Breast epithelium (tissue), 4 donors: ENCODE measurements around the gene NOL3. TPM values are rescaled to one million over a fixed set of nuclear protein-coding genes. Genes with fewer than 3 reads are reported as not detected.
A peak's percentile ranks its signal among the peaks of the same experiment; 100 is the strongest.

ENCODE experiments used
- DNase-seq, 2 donors: peaks; one replicate each; pipeline ENCODE4 v3.0.0-alpha.2; 2019; ENCODE audit warnings: low spot score in 2 of 2
- H3K27ac ChIP-seq, 2 donors: fragments of 200-600 bp; sonication (generic) in 1 of 2; one replicate each; pipeline ENCODE4 v1.5.1; 2016 to 2019; ENCODE audit warnings: mild to moderate bottlenecking in 1 of 2
- H3K27me3 ChIP-seq, 2 donors: fragments of 200-600 bp; sonication (generic) in 1 of 2; one replicate each; pipeline versions ENCODE4 v1.5.1 to v1.6.0; 2017 to 2019; ENCODE audit warnings: control low read depth in 1 of 2, mild to moderate bottlenecking in 1 of 2
- H3K36me3 ChIP-seq: fragments of 200-600 bp; one replicate; pipeline ENCODE4 v1.5.1; 2019
- H3K4me1 ChIP-seq, 2 donors: fragments of 200-600 bp; sonication (generic); one replicate each; pipeline ENCODE4 v1.5.1; 2016 to 2019; ENCODE audit warnings: control low read depth in 1 of 2
- H3K4me3 ChIP-seq, 3 donors: fragments of 200-600 bp; sonication (generic); 1 replicate in 2 of 3; 2 replicates in 1 of 3; pipeline ENCODE4 v1.5.1; 2016 to 2019; ENCODE audit warnings: mild to moderate bottlenecking in 3 of 3, moderate library complexity in 2 of 3
- H3K9me3 ChIP-seq, 2 donors: fragments of 200-600 bp; sonication (generic) in 1 of 2; one replicate each; pipeline ENCODE4 v1.5.1; 2016 to 2019; ENCODE audit warnings: control low read depth in 1 of 2
- CTCF ChIP-seq, 3 donors: fragments of 450-650 bp; IDR thresholded peaks; one replicate each; pipeline ENCODE4 v1.5.1; 2016 to 2017; ENCODE audit warnings: antibody characterized with exemption in 3 of 3, mild to moderate bottlenecking in 3 of 3, moderate library complexity in 3 of 3
- POLR2A ChIP-seq: fragments of 450-650 bp; IDR thresholded peaks from one replicate; pipeline ENCODE4 v1.6.1; 2016; ENCODE audit warnings: antibody characterized with exemption, mild to moderate bottlenecking, moderate library complexity
- POLR2AphosphoS5 ChIP-seq, 3 donors: sonication (generic); formaldehyde crosslinking; IDR thresholded peaks; one replicate each; pipeline ENCODE4 v1.6.1; 2017; ENCODE audit warnings: antibody characterized with exemption in 3 of 3
- intact Hi-C: fragments of 100-400 bp; cut with DNase I; formaldehyde crosslinking; loops from one replicate; pipeline ENCODE4 v1.15.1; 2023; ENCODE audit warnings: low total_unique reads
- total RNA-seq, 3 donors: library from RNA; depleted of rRNA; stranded (reverse); fragments of >200 nt; gene quantifications; one replicate each; pipeline ENCODE4 v1.1.0, GENCODE V29; 2016

The NOL3 gene
- total RNA-seq, 3 donors from 2014 or later: 39.7 to 87.7 (median 45.9) TPM

GRCh38 chr16:67163164-67163998 lies 7.0 kb upstream of the NOL3 start:
- Histone ChIP-seq H3K4me3 (peak overlapping the region; percentile 42 to 70 (median 52)), H3K36me3 (no peaks in the 10 kb centered on the region), H3K9me3 (no peaks in the 10 kb centered on the region), H3K27ac (peak overlapping the region; percentile 52 to 82), H3K27me3 (no peaks in the 10 kb centered on the region), H3K4me1 (peaks cover 10 to 11% of the 10 kb centered on the region in 2 donors)
- intact Hi-C loops: no loop called here
- no peak for TF ChIP-seq CTCF (IDR thresholded peaks at IDR 0.05)
- peak in 1 of 3 donors; percentile 20 for TF ChIP-seq POLR2AphosphoS5 (IDR thresholded peaks at IDR 0.05)
- no peak for TF ChIP-seq POLR2A
- DNase-seq: no peak

GRCh38 chr16:67163999-67164558 lies 6.3 kb upstream of the NOL3 start:
- no peak for DNase-seq
- no peak for TF ChIP-seq POLR2AphosphoS5 (IDR thresholded peaks at IDR 0.05)
- no peak for TF ChIP-seq CTCF (IDR thresholded peaks at IDR 0.05)
- TF ChIP-seq POLR2A: no peak
- Histone ChIP-seq H3K36me3 (no peaks in the 10 kb centered on the region), H3K4me1 (peaks cover 10 to 11% of the 10 kb centered on the region in 2 donors), H3K27me3 (no peaks in the 10 kb centered on the region), H3K4me3 (peak overlapping the region; percentile 42 to 70 (median 52)), H3K9me3 (no peaks in the 10 kb centered on the region), H3K27ac (peak overlapping the region; percentile 52 to 82)
- intact Hi-C loops: no loop called here

GRCh38 chr16:67164599-67165061 lies 5.7 kb upstream of the NOL3 start, which contains the start of gene HSF4:
Gene HSF4 (plus strand): TSS chr16:67164745. CDS start chr16:67164812, 67 bp downstream.
- intact Hi-C loops: no loop called here
- Histone ChIP-seq H3K9me3 (no peaks in the 10 kb centered on the region), H3K27me3 (no peaks in the 10 kb centered on the region), H3K27ac (peak within 1 kb of the TSS; percentile 52 to 82), H3K36me3 (no peaks in the 10 kb centered on the region), H3K4me3 (peak within 1 kb of the TSS; percentile 42 to 70 (median 52)), H3K4me1 (peaks cover 10 to 16% of the 10 kb centered on the region in 2 donors)
- no peak for DNase-seq
- TF ChIP-seq POLR2AphosphoS5 (IDR thresholded peaks at IDR 0.05): no peak
- TF ChIP-seq CTCF (IDR thresholded peaks at IDR 0.05): no peak
- TF ChIP-seq POLR2A: no peak

GRCh38 chr16:67165121-67166078 lies 4.9 kb upstream of the NOL3 start:
- peaks cover 10 to 16% of the 10 kb centered on the region in 2 donors for H3K4me1 ChIP-seq
- H3K27me3 ChIP-seq: no peaks in the 10 kb centered on the region
- no peaks in the 10 kb centered on the region for H3K9me3 ChIP-seq
- peak overlapping the region; percentile 42 to 70 (median 52) for H3K4me3 ChIP-seq
- H3K27ac ChIP-seq: peak overlapping the region; percentile 52 to 82
- no peaks in the 10 kb centered on the region for H3K36me3 ChIP-seq
- intact Hi-C loops: no loop called here
- no peak for DNase-seq
- TF ChIP-seq POLR2AphosphoS5 (IDR thresholded peaks at IDR 0.05) (no peak), CTCF (IDR thresholded peaks at IDR 0.05) (no peak), POLR2A (no peak)
